HG03139 (cell line): ENCODE results near the gene PIK3AP1.

Experiments
- ATAC-seq: cut with Tn5 transposase; IDR thresholded peaks from one replicate; pipeline ENCODE4 v1.9.1; 2021; ENCODE audit not compliant: unreplicated experiment

PIK3AP1 gene

GRCh38 chr10:96646751-96647166 is 73.6 kb downstream of the PIK3AP1 start:
- no peak for ATAC-seq

- ATAC-seq, result no peak
These were observed 74.0 kb downstream of the PIK3AP1 start for GRCh38 chr10:96646301-96646700.

GRCh38 chr10:96645191-96645721 is 75.1 kb downstream of the PIK3AP1 start:
- no peak for ATAC-seq

GRCh38 chr10:96643920-96644319 is 76.4 kb downstream of the PIK3AP1 start:
- ATAC-seq, result no peak

GRCh38 chr10:96642973-96643372 is 77.3 kb downstream of the PIK3AP1 start:
- no peak for ATAC-seq

GRCh38 chr10:96642530-96642929 is 77.8 kb downstream of the PIK3AP1 start:
- ATAC-seq, result no peak

GRCh38 chr10:96641396-96642295 is 78.7 kb downstream of the PIK3AP1 start:
- no peak for ATAC-seq

- no peak for ATAC-seq
These were observed 80.4 kb downstream of the PIK3AP1 start for GRCh38 chr10:96639899-96640298.

- ATAC-seq, result no peak
These were observed 81.6 kb downstream of the PIK3AP1 start for GRCh38 chr10:96638696-96639095.

GRCh38 chr10:96638120-96638519 is 82.2 kb downstream of the PIK3AP1 start:
- no peak for ATAC-seq

- no peak for ATAC-seq
These were observed 82.6 kb downstream of the PIK3AP1 start for GRCh38 chr10:96637709-96638108.

GRCh38 chr10:96636551-96636950 is 83.8 kb downstream of the PIK3AP1 start:
- ATAC-seq, result no peak

GRCh38 chr10:96632974-96633710 is 87.2 kb downstream of the PIK3AP1 start:
- no peak for ATAC-seq

GRCh38 chr10:96627292-96627691 is 93.0 kb downstream of the PIK3AP1 start:
- no peak for ATAC-seq

GRCh38 chr10:96626795-96627194 is 93.5 kb downstream of the PIK3AP1 start:
- no peak for ATAC-seq

- no peak for ATAC-seq
These were observed 95.1 kb downstream of the PIK3AP1 start for GRCh38 chr10:96625173-96625572.

- no peak for ATAC-seq
These were observed 98.1 kb downstream of the PIK3AP1 start for GRCh38 chr10:96622013-96622787.

GRCh38 chr10:96619796-96620773 is 100.2 kb downstream of the PIK3AP1 start:
- no peak for ATAC-seq

- no peak for ATAC-seq
These were observed 101.2 kb downstream of the PIK3AP1 start for GRCh38 chr10:96619120-96619519.

GRCh38 chr10:96618653-96619052 is 101.7 kb downstream of the PIK3AP1 start:
- no peak for ATAC-seq
